ENCODE data around the gene NEDD8.
"Not testable (repeated sequence)": the region's sequence is repeated elsewhere in the genome, so short reads cannot be mapped to it uniquely, and the experiment has no call there.

Gene NEDD8

GRCh38 chr14:24245350-24245749, 13.2 kb upstream of the NEDD8 start:
- not testable (repeated sequence) for DNase-seq

GRCh38 chr14:24243336-24243836, 11.2 kb upstream of the NEDD8 start:
- DNase-seq = no peak

GRCh38 chr14:24241829-24242443, 9.8 kb upstream of the NEDD8 start:
- DNase-seq = peak; percentile 87

GRCh38 chr14:24240110-24240918, 8.1 kb upstream of the NEDD8 start:
- DNase-seq = no peak

GRCh38 chr14:24238527-24239037, 6.4 kb upstream of the NEDD8 start:
- no peak for DNase-seq

GRCh38 chr14:24238123-24238522, 6.0 kb upstream of the NEDD8 start:
- DNase-seq = no peak

- no peak for DNase-seq
Measured at GRCh38 chr14:24237463-24237955, 5.3 kb upstream of the NEDD8 start.

GRCh38 chr14:24236689-24237462, 4.7 kb upstream of the NEDD8 start:
- no peak for DNase-seq

- DNase-seq = no peak
Measured at GRCh38 chr14:24235804-24236688, 3.9 kb upstream of the NEDD8 start.

GRCh38 chr14:24234095-24235005, 2.2 kb upstream of the NEDD8 start:
- no peak for DNase-seq

GRCh38 chr14:24233538-24233866, 1.3 kb upstream of the NEDD8 start:
- no peak for DNase-seq

- DNase-seq = no peak
Measured at GRCh38 chr14:24232645-24233537, 724 bp upstream of the NEDD8 start, which contains the start of gene GMPR2. Gene GMPR2, plus strand, starts transcription at chr14:24232929. Its CDS starts 325 bp downstream, at chr14:24233254.

- DNase-seq = no peak
Measured at GRCh38 chr14:24231263-24232120, 675 bp downstream of the NEDD8 start.

GRCh38 chr14:24228902-24229301, 3.3 kb downstream of the NEDD8 start:
- no peak for DNase-seq

- no peak for DNase-seq
Measured at GRCh38 chr14:24226473-24226872, 5.7 kb downstream of the NEDD8 start.

- DNase-seq = no peak
Measured at GRCh38 chr14:24224618-24225071, 7.5 kb downstream of the NEDD8 start.

- DNase-seq = not testable (repeated sequence)
Measured at GRCh38 chr14:24222987-24223386, 9.2 kb downstream of the NEDD8 start.

- no peak for DNase-seq
Measured at GRCh38 chr14:24219521-24219920, 12.6 kb downstream of the NEDD8 start.

GRCh38 chr14:24219080-24219479, 13.1 kb downstream of the NEDD8 start:
- DNase-seq = no peak

Measured in NCI-H1436 treated with DMSO at 0.1 percent for 48 hours (cell line).